Measurements from ENCODE around the gene HMGCS2. TPM values are rescaled to one million over a fixed set of nuclear protein-coding genes. Genes with fewer than 3 reads are reported as not detected.

HMGCS2 gene
- total RNA-seq, 3 donors from 2014 or later: 135 to 592 (median 270) TPM

GRCh38 chr1:119703666-119704450, 64.8 kb downstream of the HMGCS2 start:
- DNase-seq (no peak), ATAC-seq (no peak)
- no peaks in the 10 kb centered on the region for H3K36me3 ChIP-seq (ENCODE audit: low read depth)
- intact Hi-C loops (cut with DNase I, micrococcal nuclease): no loop called here
- no peak for TF ChIP-seq CTCF (IDR thresholded peaks at IDR 0.05)
- no peak overlapping the region for H3K4me3 ChIP-seq
- peaks cover 8% of the 10 kb centered on the region for H3K9me3 ChIP-seq
- no peaks in the 10 kb centered on the region for H3K4me1 ChIP-seq (ENCODE audit: low read depth)

- ATAC-seq: no peak
- Histone ChIP-seq H3K9me3 (peaks cover 8% of the 10 kb centered on the region), H3K36me3 (ENCODE audit: low read depth) (no peaks in the 10 kb centered on the region), H3K4me1 (ENCODE audit: low read depth) (no peaks in the 10 kb centered on the region), H3K4me3 (no peak overlapping the region)
- intact Hi-C loops (cut with DNase I, micrococcal nuclease): no loop called here
- TF ChIP-seq CTCF (IDR thresholded peaks at IDR 0.05): no peak
- DNase-seq: no peak
Observed at GRCh38 chr1:119702384-119702783, 66.3 kb downstream of the HMGCS2 start.

- DNase-seq (no peak), ATAC-seq (no peak)
- intact Hi-C loops (cut with DNase I, micrococcal nuclease): no loop called here
- Histone ChIP-seq H3K4me1 (ENCODE audit: low read depth) (no peaks in the 10 kb centered on the region), H3K36me3 (ENCODE audit: low read depth) (no peaks in the 10 kb centered on the region), H3K9me3 (peaks cover 8% of the 10 kb centered on the region), H3K4me3 (no peak overlapping the region)
- TF ChIP-seq CTCF (IDR thresholded peaks at IDR 0.05): no peak
Observed at GRCh38 chr1:119701659-119702058, 67.0 kb downstream of the HMGCS2 start.

- DNase-seq: no peak
- no peak for TF ChIP-seq CTCF (IDR thresholded peaks at IDR 0.05)
- intact Hi-C loops (cut with DNase I, micrococcal nuclease): no loop called here
- Histone ChIP-seq H3K4me3 (no peak overlapping the region), H3K4me1 (ENCODE audit: low read depth) (no peaks in the 10 kb centered on the region), H3K36me3 (ENCODE audit: low read depth) (no peaks in the 10 kb centered on the region), H3K9me3 (peaks cover 8% of the 10 kb centered on the region)
- ATAC-seq: no peak
Observed at GRCh38 chr1:119700326-119700725, 68.4 kb downstream of the HMGCS2 start.

Other genes with a start within 250 kb of the HMGCS2 start
- 1 to 10 TPM; 1.8 to 7.8 (median 2.8) TPM for gene ZNF697, start 120.6 kb downstream of the HMGCS2 start, total RNA-seq
- 10 to 100 TPM in 2 of 3 donors, 1 to 10 TPM in 1; 3.3 to 32.9 (median 13.2) TPM for gene PHGDH, start 57.0 kb downstream of the HMGCS2 start, total RNA-seq
- 10 to 100 TPM in 1 of 3 donors, 1 to 10 TPM in 2; 1.6 to 36.1 (median 9.3) TPM for gene REG4, start 42.6 kb upstream of the HMGCS2 start, total RNA-seq
- gene ADAM30, start 127.6 kb upstream of the HMGCS2 start, total RNA-seq: not detected

Measured in mucosa of descending colon (tissue), 3 donors.